Fibroblast of lung (primary cell): Measurements from ENCODE around the gene CLEC16A.

Experiments used
- EZH2 ChIP-seq: IDR thresholded peaks from 2 replicates; pipeline ENCODE4 v1.5.1; 2012; ENCODE audit warnings: low read length, control low read depth, mild to moderate bottlenecking; ENCODE audit errors: missing control alignments
- TF ChIP-seq, protein P1 (sequence below), 2 donors: IDR thresholded peaks in 1 of 2; conservative IDR thresholded peaks in 1 of 2; 1 replicate in 1 of 2; 2 replicates in 1 of 2; pipeline ENCODE4 v1.5.1; 2011 to 2012; ENCODE audit warnings: low read length in 2 of 2, control low read depth in 1 of 2, inconsistent platforms in 1 of 2, low read depth in 1 of 2, mild to moderate bottlenecking in 1 of 2

GRCh38 chr16:11039726-11040125 lies 95.4 kb downstream of the CLEC16A start:
- TF ChIP-seq, protein P1, sequence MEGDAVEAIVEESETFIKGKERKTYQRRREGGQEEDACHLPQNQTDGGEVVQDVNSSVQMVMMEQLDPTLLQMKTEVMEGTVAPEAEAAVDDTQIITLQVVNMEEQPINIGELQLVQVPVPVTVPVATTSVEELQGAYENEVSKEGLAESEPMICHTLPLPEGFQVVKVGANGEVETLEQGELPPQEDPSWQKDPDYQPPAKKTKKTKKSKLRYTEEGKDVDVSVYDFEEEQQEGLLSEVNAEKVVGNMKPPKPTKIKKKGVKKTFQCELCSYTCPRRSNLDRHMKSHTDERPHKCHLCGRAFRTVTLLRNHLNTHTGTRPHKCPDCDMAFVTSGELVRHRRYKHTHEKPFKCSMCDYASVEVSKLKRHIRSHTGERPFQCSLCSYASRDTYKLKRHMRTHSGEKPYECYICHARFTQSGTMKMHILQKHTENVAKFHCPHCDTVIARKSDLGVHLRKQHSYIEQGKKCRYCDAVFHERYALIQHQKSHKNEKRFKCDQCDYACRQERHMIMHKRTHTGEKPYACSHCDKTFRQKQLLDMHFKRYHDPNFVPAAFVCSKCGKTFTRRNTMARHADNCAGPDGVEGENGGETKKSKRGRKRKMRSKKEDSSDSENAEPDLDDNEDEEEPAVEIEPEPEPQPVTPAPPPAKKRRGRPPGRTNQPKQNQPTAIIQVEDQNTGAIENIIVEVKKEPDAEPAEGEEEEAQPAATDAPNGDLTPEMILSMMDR (conservative IDR thresholded peaks at IDR 0.05 in 1 of 2, IDR thresholded peaks at IDR 0.05 in 1 of 2; ENCODE audit: low read depth in 1 of 2, low read length in 2 of 2) = no peak
- no peak for TF ChIP-seq EZH2
